ENCODE measurements around the gene GPD2. TPM values are rescaled to one million over a fixed set of nuclear protein-coding genes. Genes with fewer than 3 reads are reported as not detected.

GPD2 gene
- total and polyA plus RNA-seq, 2 of the 13 experiments (the other 11 are each of a cell fraction or from before 2014, with no cell fraction given): not detected

GRCh38 chr2:156400706-156401678, 35.2 kb upstream of the GPD2 start (continued):
- no peak for TF ChIP-seq AFF4 (CRISPR knock-in tag; IDR thresholded peaks at IDR 0.05)
- TF ChIP-seq MIXL1 (CRISPR knock-in tag; IDR thresholded peaks at IDR 0.05): peak; percentile 29
- TF ChIP-seq ZNF770 (CRISPR knock-in tag; IDR thresholded peaks at IDR 0.05): no peak
- no peak for TF ChIP-seq CREB1 (IDR thresholded peaks at IDR 0.05)
- peak; percentile 59; the same call in 1 of the 2 replicates for TF ChIP-seq CREB1 (CRISPR knock-in tag; IDR thresholded peaks at IDR 0.05)
- no peak; the same call in 1 of the 2 replicates for TF ChIP-seq ZNF275 (CRISPR knock-in tag; IDR thresholded peaks at IDR 0.05; ENCODE audit: borderline replicate concordance)
- TF ChIP-seq ZNF841 (CRISPR knock-in tag; IDR thresholded peaks at IDR 0.05; ENCODE audit: borderline replicate concordance): no peak
- peak in 1 of 2 experiments; percentile 31; a peak in 1 of 4 replicates for TF ChIP-seq MAFK (conservative IDR thresholded peaks at IDR 0.05 in 1 of 2, IDR thresholded peaks at IDR 0.05 in 1 of 2; ENCODE audit: low read length in 2 of 2)
- no peak for TF ChIP-seq TCF7L2 (IDR thresholded peaks at IDR 0.05; ENCODE audit: low read depth, low read length)
- no peak; the same call in 1 of the 2 replicates for TF ChIP-seq ISL2 (CRISPR knock-in tag; IDR thresholded peaks at IDR 0.05)
- 0 out of 2 replicates have a peak, but pooled peaks have one; percentile 51 for TF ChIP-seq ARID4A (CRISPR knock-in tag; IDR thresholded peaks at IDR 0.05; ENCODE audit: borderline replicate concordance)
- TF ChIP-seq ELK4 (CRISPR knock-in tag; IDR thresholded peaks at IDR 0.05; ENCODE audit: borderline replicate concordance): no peak
- no peak for TF ChIP-seq ZC3H4 (CRISPR knock-in tag; IDR thresholded peaks at IDR 0.05; ENCODE audit: borderline replicate concordance)
- TF ChIP-seq ZSCAN29 (CRISPR knock-in tag; conservative IDR thresholded peaks at IDR 0.05): 0 out of 2 replicates have a peak, but pooled peaks have one; percentile 16
